Adipocyte (in vitro differentiated cells): Measurements from ENCODE around the gene TMEM134.
"Not testable (repeated sequence)": the region's sequence is repeated elsewhere in the genome, so short reads cannot be mapped to it uniquely, and the experiment has no call there.

Experiments used
- DNase-seq: peaks from one replicate; pipeline ENCODE4 v3.0.0-alpha.2; 2015; ENCODE audit warnings: low read depth
- H3K27me3 ChIP-seq: replicated peaks from 2 replicates; pipeline ENCODE4 v1.7.0; 2013; ENCODE audit warnings: mild to moderate bottlenecking, low read length, moderate library complexity; ENCODE audit not compliant: control insufficient read depth, insufficient read depth
- H3K36me3 ChIP-seq: 2 replicates; pipeline ENCODE4 v1.7.0; 2013; ENCODE audit warnings: low read length, mild to moderate bottlenecking, moderate library complexity; ENCODE audit not compliant: control insufficient read depth, insufficient read depth, severe bottlenecking
- H3K4me1 ChIP-seq: 2 replicates; pipeline ENCODE4 v1.7.0; 2013; ENCODE audit warnings: mild to moderate bottlenecking, low read length, moderate library complexity; ENCODE audit not compliant: control insufficient read depth, insufficient read depth
- H3K4me3 ChIP-seq: 2 replicates; pipeline ENCODE4 v1.7.0; 2013; ENCODE audit warnings: mild to moderate bottlenecking, low read length, moderate library complexity
- H3K9ac ChIP-seq: 2 replicates; pipeline ENCODE4 v1.7.0; 2013; ENCODE audit warnings: mild to moderate bottlenecking, low read length, moderate library complexity
- H3K9me3 ChIP-seq: 2 replicates; pipeline ENCODE4 v1.7.0; 2013; ENCODE audit warnings: mild to moderate bottlenecking, low read length, moderate library complexity; ENCODE audit not compliant: control insufficient read depth

TMEM134 gene

DNA sequence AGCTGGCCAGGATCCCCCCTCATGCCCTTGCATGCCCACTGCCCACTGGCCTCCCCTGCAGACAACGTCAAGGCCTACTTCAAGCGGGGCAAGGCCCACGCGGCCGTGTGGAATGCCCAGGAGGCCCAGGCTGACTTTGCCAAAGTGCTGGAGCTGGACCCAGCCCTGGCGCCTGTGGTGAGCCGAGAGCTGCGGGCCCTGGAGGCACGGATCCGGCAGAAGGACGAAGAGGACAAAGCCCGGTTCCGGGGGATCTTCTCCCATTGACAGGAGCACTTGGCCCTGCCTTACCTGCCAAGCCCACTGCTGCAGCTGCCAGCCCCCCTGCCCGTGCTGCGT is 21.6 kb upstream of the TMEM134 start:
- Histone ChIP-seq H3K4me1 (peaks cover 3% of the 10 kb centered on the region), H3K9ac (no peak overlapping the region), H3K4me3 (no peak overlapping the region), H3K9me3 (no peaks in the 10 kb centered on the region), H3K36me3 (peaks cover 28% of the 10 kb centered on the region), H3K27me3 (no peaks in the 10 kb centered on the region)
- no peak for DNase-seq

DNA sequence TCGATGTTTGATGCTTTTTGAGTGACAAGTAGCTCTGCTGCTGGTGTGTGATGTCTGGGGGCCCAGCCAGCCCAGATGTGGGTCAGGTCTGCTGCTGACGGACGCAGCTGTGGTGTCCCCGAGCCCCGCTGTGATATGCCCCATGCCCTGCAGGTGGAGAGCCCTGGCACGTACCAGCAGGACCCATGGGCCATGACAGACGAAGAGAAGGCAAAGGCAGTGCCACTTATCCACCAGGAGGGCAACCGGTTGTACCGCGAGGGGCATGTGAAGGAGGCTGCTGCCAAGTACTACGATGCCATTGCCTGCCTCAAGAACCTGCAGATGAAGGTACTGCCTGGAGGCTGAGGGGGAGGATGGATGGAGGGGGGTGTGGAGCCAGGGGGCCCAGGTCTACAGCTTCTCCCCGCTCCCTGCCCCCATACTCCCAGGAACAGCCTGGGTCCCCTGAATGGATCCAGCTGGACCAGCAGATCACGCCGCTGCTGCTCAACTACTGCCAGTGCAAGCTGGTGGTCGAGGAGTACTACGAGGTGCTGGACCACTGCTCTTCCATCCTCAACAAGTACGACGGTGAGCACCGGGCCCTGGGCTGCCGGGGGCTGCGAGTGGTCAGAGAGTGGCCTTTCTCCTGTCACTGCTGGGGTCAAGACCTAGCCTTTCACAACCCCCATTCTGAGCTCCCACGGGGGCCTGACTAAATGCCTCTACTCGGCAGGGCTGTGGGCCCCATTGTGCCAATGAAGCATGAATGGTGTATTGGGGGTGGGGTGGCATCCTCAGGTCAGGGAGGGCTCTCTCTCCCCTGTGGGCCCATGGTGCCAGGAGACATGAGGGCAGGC is 21.1 kb upstream of the TMEM134 start:
- no peak for DNase-seq
- H3K9me3 ChIP-seq, result no peaks in the 10 kb centered on the region
- H3K27me3 ChIP-seq, result no peaks in the 10 kb centered on the region
- H3K4me3 ChIP-seq, result no peak overlapping the region
- H3K9ac ChIP-seq, result no peak overlapping the region
- H3K36me3 ChIP-seq, result peaks cover 27% of the 10 kb centered on the region
- peaks cover 3% of the 10 kb centered on the region for H3K4me1 ChIP-seq

DNA sequence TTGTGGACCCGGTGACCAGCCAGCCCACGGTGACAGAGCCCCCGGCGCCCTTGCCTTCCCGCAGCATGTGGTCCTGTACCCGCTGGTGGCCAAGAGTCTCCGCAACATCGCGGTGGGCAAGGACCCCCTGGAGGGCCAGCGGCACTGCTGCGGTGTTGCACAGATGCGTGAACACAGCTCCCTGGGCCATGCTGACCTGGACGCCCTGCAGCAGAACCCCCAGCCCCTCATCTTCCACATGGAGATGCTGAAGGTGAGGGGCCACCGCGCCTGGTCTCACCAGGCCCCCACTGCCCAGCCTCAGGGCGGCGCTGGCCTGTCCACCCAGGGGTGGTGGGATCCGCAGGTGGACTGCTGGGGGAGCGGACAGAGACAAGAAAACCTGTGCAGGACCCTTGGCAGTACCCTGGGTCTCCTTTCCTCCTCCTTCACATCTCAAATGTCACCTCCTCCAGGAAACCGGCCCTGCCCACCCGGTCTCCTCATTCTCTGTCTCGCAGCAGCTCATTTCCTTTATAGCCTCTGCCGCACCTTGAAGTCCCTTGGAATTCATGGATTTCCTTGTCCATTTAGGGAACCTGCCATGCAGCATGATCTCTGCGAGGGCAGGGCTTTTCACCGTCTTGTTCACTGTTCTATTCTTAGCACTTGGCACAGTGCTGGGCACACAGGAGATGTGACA is 20.3 kb upstream of the TMEM134 start:
- Histone ChIP-seq H3K27me3 (no peaks in the 10 kb centered on the region), H3K4me1 (peaks cover 3% of the 10 kb centered on the region), H3K36me3 (peaks cover 27% of the 10 kb centered on the region), H3K4me3 (no peak overlapping the region), H3K9me3 (no peaks in the 10 kb centered on the region), H3K9ac (no peak overlapping the region)
- no peak for DNase-seq

DNA sequence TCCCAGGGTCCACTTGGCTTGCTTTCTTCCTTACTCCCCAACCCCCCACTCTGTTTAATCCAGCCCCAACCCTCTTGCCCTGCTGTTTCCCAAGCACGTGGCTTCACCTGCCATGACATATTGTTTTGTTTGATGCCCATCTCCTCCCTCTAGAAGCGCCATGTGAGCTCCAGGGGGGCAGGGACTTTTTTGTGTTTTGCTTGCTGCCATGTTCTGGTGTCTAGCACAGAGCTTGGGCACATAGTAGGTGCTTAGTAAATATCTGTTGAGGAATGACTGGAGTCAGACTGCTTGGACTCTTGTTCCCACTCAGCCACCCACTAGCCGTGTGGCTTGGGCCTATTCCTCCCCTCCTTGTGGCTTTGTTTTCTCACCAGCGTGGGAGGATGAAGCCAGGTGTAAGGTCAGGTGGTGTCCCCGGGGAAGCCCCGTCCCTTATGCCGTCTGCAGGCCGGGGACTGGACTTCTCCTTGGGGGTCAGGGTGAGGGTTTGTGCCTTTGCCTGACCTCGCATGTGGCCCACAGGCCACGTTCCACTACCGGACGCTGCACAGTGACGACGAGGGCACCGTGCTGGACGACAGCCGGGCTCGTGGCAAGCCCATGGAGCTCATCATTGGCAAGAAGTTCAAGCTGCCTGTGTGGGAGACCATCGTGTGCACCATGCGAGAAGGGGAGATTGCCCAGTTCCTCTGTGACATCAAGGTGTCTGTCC is 17.6 kb upstream of the TMEM134 start:
- Histone ChIP-seq H3K4me3 (no peak overlapping the region), H3K4me1 (peaks cover 10% of the 10 kb centered on the region), H3K9ac (no peak overlapping the region), H3K27me3 (no peaks in the 10 kb centered on the region), H3K9me3 (no peaks in the 10 kb centered on the region), H3K36me3 (peaks cover 15% of the 10 kb centered on the region)
- no peak for DNase-seq

DNA sequence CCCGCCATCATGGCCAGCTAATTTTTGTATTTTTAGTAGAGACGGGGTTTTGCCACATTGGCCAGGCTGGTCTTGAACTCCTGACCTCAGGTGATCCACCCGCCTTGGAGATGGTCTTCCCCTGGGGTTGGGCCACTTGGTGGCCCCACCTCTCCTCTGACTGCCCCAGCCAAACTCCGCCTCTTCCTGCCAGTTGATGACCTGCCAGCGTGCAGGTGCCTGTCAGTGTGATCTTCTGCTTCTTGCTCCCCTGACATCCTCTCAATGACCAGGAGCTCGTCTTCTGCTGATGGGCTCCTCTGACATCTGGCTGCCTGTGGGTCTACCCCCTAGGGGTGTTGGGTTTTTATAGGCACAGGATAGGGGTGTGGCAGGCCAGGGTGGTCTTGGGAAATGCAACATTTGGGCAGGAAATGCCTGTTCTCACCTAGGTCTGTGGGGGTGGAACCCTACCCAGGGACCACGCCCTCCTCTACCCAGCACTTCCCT is 16.9 kb upstream of the TMEM134 start:
- H3K4me1 ChIP-seq, H3K9ac ChIP-seq, H3K4me3 ChIP-seq, H3K27me3 ChIP-seq, DNase-seq, H3K9me3 ChIP-seq: not testable (repeated sequence)
- peaks cover 13% of the 10 kb centered on the region for H3K36me3 ChIP-seq

DNA sequence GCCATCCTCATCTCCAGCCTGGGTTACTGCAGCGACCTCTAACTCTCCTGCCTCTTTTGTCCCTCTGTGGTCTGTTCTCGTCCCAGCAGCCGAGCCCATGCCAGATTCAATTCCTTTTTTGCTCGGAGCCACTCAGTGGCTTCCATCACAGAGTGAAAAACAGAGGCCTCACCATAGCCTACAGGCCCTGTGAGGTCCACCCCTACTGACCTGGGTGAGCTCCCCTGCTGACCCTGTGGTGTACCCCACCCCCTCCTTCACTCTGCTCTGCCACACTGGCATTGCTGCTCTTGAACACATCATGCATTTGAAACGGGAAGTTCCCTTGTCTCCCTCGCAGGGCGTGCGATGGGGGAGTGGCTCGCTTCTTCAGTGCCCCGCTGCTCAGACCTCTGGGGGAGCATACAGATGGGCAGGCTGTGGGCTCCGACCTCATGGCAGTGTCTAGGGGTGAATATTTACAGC is 15.8 kb upstream of the TMEM134 start:
- Histone ChIP-seq H3K9ac (no peak overlapping the region), H3K27me3 (no peaks in the 10 kb centered on the region), H3K4me1 (peaks cover 7% of the 10 kb centered on the region), H3K9me3 (no peaks in the 10 kb centered on the region), H3K36me3 (peaks cover 11% of the 10 kb centered on the region), H3K4me3 (no peak overlapping the region)
- DNase-seq, result no peak

DNA sequence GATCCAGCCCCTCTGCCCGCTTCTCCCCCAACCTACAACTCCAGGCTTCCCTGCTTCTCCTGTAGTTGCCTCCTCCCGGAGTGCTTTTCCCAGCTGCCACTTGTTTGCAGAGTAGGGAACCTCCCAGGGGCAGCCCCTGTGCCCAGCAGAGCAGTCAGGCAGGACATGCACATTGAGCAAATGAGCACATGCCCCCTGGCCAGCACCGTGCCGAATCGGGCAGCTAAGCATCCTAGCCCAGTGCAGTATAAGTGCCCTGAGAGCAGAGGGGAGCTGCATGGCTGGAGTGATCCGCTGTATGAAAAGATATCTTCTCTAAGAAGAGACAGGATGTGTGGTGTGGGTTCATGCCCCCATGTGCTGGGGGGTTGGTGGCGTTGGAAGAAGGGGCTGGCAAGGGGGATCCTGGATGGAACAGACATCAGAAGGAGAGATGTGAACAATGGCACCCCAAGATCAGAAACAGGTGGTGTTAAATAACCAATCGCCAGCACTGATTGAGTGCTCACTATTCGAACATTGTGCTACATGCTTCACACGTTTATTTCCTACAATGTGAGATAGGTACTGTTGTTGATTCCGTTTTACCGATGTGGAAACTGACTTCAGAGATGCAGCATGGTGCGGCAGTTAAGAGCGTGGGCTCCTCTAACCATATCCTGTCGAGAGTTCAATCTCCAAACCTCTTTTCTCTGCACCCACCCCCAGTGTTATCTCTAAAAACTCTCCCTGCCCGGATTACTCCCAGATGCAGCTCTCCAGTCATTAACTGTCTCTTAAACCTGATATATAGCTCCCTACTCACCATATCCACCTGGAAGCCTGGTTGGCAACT is 15.0 kb upstream of the TMEM134 start:
- H3K4me3 ChIP-seq, result peak overlapping the region; percentile 82
- H3K4me1 ChIP-seq, result peaks cover 7% of the 10 kb centered on the region
- DNase-seq, result no peak

DNA sequence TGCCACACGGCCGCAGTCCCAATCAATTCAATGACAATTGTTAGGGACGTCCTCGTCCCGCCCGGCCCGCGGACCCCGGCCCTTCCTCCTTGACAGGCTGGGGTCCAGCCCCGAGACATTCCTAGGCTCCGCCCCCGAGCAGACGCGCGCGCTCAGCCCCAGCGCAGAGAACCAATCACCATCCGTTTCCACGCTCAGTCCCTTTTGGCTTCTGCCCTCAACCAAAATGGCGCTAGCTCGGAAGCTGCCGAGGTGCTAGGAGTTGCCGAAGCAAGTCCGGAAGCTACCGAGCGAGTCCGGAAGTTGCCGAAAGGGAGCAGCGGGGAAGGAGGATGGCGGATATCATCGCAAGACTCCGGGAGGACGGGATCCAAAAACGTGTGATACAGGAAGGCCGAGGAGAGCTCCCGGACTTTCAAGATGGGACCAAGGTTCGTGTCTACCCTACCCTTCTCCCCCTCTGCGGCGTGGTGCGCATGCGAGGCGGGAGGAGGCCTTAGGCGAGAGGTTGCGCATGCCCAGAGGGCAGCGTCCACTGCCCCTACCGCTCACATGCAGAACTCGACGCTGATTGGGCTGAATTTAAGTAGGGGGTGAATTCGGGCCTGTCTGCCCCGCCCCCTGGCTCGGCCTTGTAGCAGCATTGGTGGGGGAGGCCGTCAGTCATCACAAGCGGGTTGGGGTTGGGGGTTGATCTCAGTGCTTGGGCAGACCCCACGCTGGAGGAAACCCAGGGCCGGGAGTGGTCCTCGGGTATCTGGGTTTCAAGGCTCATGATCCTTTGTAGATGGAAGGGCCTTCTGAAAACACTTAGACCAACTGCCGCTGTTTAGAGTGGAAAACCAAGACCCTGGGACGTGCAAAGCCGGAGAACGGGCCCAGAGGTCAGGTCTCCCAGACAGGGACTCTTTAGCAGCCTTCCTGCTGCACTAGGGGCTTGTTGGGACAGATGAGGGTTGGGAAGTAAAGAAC is 14.1 kb upstream of the TMEM134 start, which contains the start of gene AIP:
Gene AIP, plus strand, starts transcription at position 200 of the 972 bp plus-strand sequence. Its CDS starts 133 bp downstream, at position 333.
- Histone ChIP-seq H3K9me3 (no peaks in the 10 kb centered on the region), H3K4me3 (peak within 1 kb of the TSS; percentile 82), H3K4me1 (peaks cover 7% of the 10 kb centered on the region), H3K36me3 (peaks cover 2% of the 10 kb centered on the region), H3K9ac (peak within 1 kb of the TSS; percentile 92), H3K27me3 (no peaks in the 10 kb centered on the region)
- peak; percentile 99 for DNase-seq

More for the DNA sequence above, 15.0 kb upstream of the TMEM134 start:
- no peak overlapping the region for H3K9ac ChIP-seq
- no peaks in the 10 kb centered on the region for H3K27me3 ChIP-seq
- peaks cover 4% of the 10 kb centered on the region for H3K36me3 ChIP-seq
- no peaks in the 10 kb centered on the region for H3K9me3 ChIP-seq

DNA sequence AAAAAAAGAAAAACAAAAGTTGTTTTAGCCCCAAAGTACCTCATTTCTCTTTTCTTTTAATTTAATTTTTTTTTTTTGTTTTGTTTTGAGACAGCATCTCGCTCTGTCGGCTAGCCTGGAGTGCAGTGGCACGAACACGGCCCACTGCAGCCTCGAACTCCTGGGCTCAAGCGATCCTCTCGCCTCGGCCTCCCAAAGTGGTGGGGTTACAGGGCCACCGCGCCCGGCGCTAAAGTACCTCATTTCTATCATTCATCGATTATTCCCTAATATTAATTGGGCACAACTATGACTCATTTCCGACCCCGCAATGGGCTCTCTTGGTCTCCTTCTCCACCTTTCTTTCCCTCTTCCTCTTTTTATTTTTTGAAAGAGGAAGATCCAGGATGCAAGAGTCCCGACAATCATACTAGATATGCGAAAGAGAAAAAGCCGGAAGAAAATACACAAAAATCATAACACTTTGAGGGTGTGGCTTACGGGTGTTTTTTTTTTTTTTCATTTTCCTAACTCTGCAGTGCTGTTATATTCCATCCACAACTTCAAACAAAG is 13.3 kb upstream of the TMEM134 start:
- Histone ChIP-seq H3K27me3 (no peaks in the 10 kb centered on the region), H3K4me3 (peak overlapping the region; percentile 82), H3K36me3 (no peaks in the 10 kb centered on the region)

More for the DNA sequence above, 13.3 kb upstream of the TMEM134 start:
- H3K9me3 ChIP-seq, result no peaks in the 10 kb centered on the region
- peak overlapping the region; percentile 92 for H3K9ac ChIP-seq
- DNase-seq, result no peak
- H3K4me1 ChIP-seq, result peaks cover 7% of the 10 kb centered on the region
